ENCODE results near the gene KCNMA1.

The KCNMA1 gene

DNA sequence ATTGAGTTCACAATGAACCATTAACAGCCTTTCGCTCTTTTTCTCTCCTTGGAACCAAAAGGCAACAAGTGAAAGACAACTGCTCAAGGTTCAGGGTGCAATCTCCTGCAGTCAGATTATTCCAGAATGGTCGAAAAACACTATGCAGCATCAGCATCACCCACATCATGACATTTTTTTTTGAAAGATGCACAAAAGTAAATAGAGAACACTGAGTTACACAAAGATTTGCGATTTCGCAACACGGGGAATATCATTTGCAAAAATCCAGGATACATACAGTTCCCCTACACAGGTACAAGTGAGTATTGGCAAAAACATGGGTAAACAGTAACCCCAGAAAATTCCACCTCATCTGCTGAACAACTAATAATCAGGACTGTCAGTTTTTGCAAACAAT lies 611.5 kb downstream of the KCNMA1 start:
- no peaks in the 10 kb centered on the region for H3K36me3 ChIP-seq (ENCODE audit: insufficient read depth)
- no peak overlapping the region for H2AFZ ChIP-seq (ENCODE audit: low read depth)
- no peaks in the 10 kb centered on the region for H3K27me3 ChIP-seq (ENCODE audit: insufficient read depth, low read depth)
- H3K9ac ChIP-seq, result no peak overlapping the region
- no peak overlapping the region for H3K27ac ChIP-seq
- H3K4me3 ChIP-seq (IDR thresholded peaks at IDR 0.05; ENCODE audit: insufficient read depth, low read depth, low read length), result no peak overlapping the region
- H3K4me1 ChIP-seq (ENCODE audit: low read depth, poor library complexity, severe bottlenecking), result no peaks in the 10 kb centered on the region
- TF ChIP-seq, protein P1, sequence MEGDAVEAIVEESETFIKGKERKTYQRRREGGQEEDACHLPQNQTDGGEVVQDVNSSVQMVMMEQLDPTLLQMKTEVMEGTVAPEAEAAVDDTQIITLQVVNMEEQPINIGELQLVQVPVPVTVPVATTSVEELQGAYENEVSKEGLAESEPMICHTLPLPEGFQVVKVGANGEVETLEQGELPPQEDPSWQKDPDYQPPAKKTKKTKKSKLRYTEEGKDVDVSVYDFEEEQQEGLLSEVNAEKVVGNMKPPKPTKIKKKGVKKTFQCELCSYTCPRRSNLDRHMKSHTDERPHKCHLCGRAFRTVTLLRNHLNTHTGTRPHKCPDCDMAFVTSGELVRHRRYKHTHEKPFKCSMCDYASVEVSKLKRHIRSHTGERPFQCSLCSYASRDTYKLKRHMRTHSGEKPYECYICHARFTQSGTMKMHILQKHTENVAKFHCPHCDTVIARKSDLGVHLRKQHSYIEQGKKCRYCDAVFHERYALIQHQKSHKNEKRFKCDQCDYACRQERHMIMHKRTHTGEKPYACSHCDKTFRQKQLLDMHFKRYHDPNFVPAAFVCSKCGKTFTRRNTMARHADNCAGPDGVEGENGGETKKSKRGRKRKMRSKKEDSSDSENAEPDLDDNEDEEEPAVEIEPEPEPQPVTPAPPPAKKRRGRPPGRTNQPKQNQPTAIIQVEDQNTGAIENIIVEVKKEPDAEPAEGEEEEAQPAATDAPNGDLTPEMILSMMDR (conservative IDR thresholded peaks at IDR 0.05; ENCODE audit: low read depth, low read length), result no peak
- no peaks in the 10 kb centered on the region for H3K79me2 ChIP-seq (ENCODE audit: insufficient read depth, low read depth)
- no peaks in the 10 kb centered on the region for H4K20me1 ChIP-seq (ENCODE audit: insufficient read depth)
- H3K4me2 ChIP-seq, result no peak overlapping the region

DNA sequence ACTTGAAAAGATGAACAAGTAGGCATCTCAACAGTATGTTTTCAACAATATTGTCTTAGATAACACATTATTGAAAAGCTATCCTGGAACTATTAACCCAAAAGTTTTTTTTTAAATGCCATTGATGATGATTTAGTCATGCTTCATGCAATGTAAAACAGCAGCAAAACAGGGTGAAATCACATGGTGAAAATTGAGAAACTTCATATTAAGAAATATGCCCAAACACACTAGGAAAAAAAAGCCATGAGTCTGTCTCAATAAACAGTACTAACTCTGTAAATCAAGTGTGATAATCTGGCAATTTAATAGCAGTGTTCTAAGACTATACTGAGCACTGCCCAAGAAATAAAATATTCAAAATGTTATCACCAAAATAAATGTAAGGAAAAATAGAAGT lies 613.1 kb downstream of the KCNMA1 start:
- no peak overlapping the region for H2AFZ ChIP-seq (ENCODE audit: low read depth)
- no peak overlapping the region for H3K27ac ChIP-seq
- no peaks in the 10 kb centered on the region for H3K36me3 ChIP-seq (ENCODE audit: insufficient read depth)
- no peak overlapping the region for H3K4me2 ChIP-seq
- TF ChIP-seq, protein P1 (conservative IDR thresholded peaks at IDR 0.05; ENCODE audit: low read depth, low read length), result no peak
- H3K79me2 ChIP-seq (ENCODE audit: insufficient read depth, low read depth), result no peaks in the 10 kb centered on the region
- H3K27me3 ChIP-seq (ENCODE audit: insufficient read depth, low read depth), result no peaks in the 10 kb centered on the region
- no peak overlapping the region for H3K9ac ChIP-seq
- H3K4me3 ChIP-seq (IDR thresholded peaks at IDR 0.05; ENCODE audit: insufficient read depth, low read depth, low read length), result no peak overlapping the region
- H4K20me1 ChIP-seq (ENCODE audit: insufficient read depth), result no peaks in the 10 kb centered on the region
- H3K4me1 ChIP-seq (ENCODE audit: low read depth, poor library complexity, severe bottlenecking), result no peaks in the 10 kb centered on the region

DNA sequence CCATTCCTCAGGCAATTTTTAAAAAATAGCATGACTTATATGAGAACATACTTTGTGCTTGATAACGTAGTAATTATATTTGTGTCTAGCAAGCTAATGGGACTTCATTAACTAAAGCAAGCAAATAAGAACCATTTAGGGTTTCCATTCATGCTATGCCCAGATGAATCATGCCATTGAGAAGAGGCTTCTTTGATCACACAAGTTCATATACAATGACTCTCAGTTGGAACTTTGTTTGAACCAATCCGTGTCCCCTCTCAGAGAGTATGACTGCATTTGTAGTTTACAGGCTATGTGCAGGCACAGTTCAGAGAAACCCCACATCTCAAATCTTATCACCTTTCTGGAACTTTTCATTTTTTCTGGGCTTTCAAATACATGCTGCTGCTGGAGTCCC lies 614.2 kb downstream of the KCNMA1 start:
- no peak overlapping the region for H3K9ac ChIP-seq
- TF ChIP-seq, protein P1 (conservative IDR thresholded peaks at IDR 0.05; ENCODE audit: low read depth, low read length), result no peak
- no peaks in the 10 kb centered on the region for H3K36me3 ChIP-seq (ENCODE audit: insufficient read depth)
- H3K4me2 ChIP-seq, result no peak overlapping the region
- H3K27ac ChIP-seq, result no peak overlapping the region
- H4K20me1 ChIP-seq (ENCODE audit: insufficient read depth), result no peaks in the 10 kb centered on the region
- H3K27me3 ChIP-seq (ENCODE audit: insufficient read depth, low read depth), result no peaks in the 10 kb centered on the region
- H2AFZ ChIP-seq (ENCODE audit: low read depth), result no peak overlapping the region
- H3K79me2 ChIP-seq (ENCODE audit: insufficient read depth, low read depth), result no peaks in the 10 kb centered on the region
- no peaks in the 10 kb centered on the region for H3K4me1 ChIP-seq (ENCODE audit: low read depth, poor library complexity, severe bottlenecking)
- no peak overlapping the region for H3K4me3 ChIP-seq (IDR thresholded peaks at IDR 0.05; ENCODE audit: insufficient read depth, low read depth, low read length)

DNA sequence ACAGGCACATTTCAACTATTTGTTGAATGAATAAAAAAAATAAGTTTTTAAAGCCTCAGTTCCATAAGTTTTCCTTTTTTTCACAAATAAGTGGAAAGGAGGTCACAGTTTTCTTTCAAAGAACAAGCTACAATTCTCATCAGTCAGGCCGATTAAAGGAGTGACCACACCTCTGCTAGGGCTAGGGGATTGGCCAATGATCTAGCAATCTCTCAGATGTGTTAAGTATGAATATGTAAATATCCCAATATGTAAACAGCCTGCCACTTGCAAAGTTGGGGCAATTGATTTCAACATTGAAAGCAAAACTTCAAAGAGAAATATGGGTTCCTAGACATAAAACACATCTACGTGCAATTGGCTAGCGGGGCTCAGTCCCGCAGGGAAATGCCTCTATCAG lies 614.9 kb downstream of the KCNMA1 start:
- H3K27me3 ChIP-seq (ENCODE audit: insufficient read depth, low read depth), result no peaks in the 10 kb centered on the region
- H3K79me2 ChIP-seq (ENCODE audit: insufficient read depth, low read depth), result no peaks in the 10 kb centered on the region
- H3K9ac ChIP-seq, result no peak overlapping the region
- no peak overlapping the region for H3K4me3 ChIP-seq (IDR thresholded peaks at IDR 0.05; ENCODE audit: insufficient read depth, low read depth, low read length)
- no peak overlapping the region for H3K27ac ChIP-seq
- no peak overlapping the region for H2AFZ ChIP-seq (ENCODE audit: low read depth)
- no peak overlapping the region for H3K4me2 ChIP-seq
- H3K4me1 ChIP-seq (ENCODE audit: low read depth, poor library complexity, severe bottlenecking), result no peaks in the 10 kb centered on the region
- H3K36me3 ChIP-seq (ENCODE audit: insufficient read depth), result no peaks in the 10 kb centered on the region
- H4K20me1 ChIP-seq (ENCODE audit: insufficient read depth), result no peaks in the 10 kb centered on the region
- TF ChIP-seq, protein P1 (conservative IDR thresholded peaks at IDR 0.05; ENCODE audit: low read depth, low read length), result no peak

All from KMS-11 (cell line).